ENCODE results near the gene ITGB4. TPM values are rescaled to one million over a fixed set of nuclear protein-coding genes. Genes with fewer than 3 reads are reported as not detected.
A peak's percentile ranks its signal among the peaks of the same experiment; 100 is the strongest.

The ITGB4 gene
- polyA plus RNA-seq, 2 of the 4 experiments (the other 2 are of a cell fraction) = 20.6 to 37.4 TPM

DNA sequence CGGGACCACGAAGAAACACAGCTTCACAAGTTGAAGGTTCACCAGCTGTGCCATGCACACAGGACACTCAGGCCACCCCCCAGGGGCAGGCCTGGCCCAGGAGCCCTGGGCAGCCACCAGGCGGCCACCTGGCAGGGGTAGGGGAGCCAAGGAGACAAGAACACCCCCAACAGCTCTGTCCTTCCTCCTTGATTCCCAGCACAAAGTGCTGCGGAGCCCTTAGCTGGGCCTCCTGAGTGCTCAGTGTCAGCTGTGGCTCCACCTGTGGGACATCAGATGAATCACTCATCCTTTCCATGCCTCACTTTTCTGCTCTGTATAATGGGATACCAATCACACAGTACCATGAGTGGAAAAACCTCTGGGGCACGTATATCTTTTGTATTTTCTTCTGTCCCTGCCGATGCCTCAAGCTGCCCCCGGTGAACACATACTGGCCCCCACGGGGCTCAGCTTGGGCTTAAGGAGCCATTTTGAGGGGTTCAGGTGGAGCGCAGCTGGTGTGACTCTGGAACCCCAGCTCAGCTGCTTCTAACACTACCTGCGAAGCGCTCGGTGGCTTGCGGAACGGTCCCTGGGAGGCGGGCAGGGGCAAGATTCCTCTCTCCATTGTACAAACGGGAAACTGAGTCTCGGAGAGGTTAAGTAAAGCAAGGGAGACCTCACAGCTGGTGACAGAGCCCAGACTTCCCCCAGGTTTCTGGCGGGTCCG, 31.7 kb downstream of the ITGB4 start:
- DNase-seq (ENCODE audit: low read depth in 1 of 2, low spot score in 1 of 2) = no peak
- H3K27ac ChIP-seq = no peak overlapping the region
- no peak for TF ChIP-seq TFCP2L1 (CRISPR knock-in tag; IDR thresholded peaks at IDR 0.05)
- TF ChIP-seq SREBF2 (IDR thresholded peaks at IDR 0.05) = no peak
- TF ChIP-seq RAD21 (conservative IDR thresholded peaks at IDR 0.05 in 1 of 2, IDR thresholded peaks at IDR 0.05 in 1 of 2) = no peak
- TF ChIP-seq, protein P1, sequence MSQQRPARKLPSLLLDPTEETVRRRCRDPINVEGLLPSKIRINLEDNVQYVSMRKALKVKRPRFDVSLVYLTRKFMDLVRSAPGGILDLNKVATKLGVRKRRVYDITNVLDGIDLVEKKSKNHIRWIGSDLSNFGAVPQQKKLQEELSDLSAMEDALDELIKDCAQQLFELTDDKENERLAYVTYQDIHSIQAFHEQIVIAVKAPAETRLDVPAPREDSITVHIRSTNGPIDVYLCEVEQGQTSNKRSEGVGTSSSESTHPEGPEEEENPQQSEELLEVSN (IDR thresholded peaks at IDR 0.05; ENCODE audit: borderline replicate concordance, low read depth) = no peak
- TF ChIP-seq, protein P2, sequence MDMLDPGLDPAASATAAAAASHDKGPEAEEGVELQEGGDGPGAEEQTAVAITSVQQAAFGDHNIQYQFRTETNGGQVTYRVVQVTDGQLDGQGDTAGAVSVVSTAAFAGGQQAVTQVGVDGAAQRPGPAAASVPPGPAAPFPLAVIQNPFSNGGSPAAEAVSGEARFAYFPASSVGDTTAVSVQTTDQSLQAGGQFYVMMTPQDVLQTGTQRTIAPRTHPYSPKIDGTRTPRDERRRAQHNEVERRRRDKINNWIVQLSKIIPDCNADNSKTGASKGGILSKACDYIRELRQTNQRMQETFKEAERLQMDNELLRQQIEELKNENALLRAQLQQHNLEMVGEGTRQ (IDR thresholded peaks at IDR 0.05) = no peak
- TF ChIP-seq RNF2 (IDR thresholded peaks at IDR 0.05; ENCODE audit: borderline replicate concordance, low read depth) = no peak
- no peak for TF ChIP-seq EHMT2 (IDR thresholded peaks at IDR 0.05; ENCODE audit: low read depth)
- TF ChIP-seq JUN (IDR thresholded peaks at IDR 0.05) = no peak
- TF ChIP-seq FOSB (CRISPR knock-in tag; IDR thresholded peaks at IDR 0.05) = no peak
- TF ChIP-seq, protein P3, sequence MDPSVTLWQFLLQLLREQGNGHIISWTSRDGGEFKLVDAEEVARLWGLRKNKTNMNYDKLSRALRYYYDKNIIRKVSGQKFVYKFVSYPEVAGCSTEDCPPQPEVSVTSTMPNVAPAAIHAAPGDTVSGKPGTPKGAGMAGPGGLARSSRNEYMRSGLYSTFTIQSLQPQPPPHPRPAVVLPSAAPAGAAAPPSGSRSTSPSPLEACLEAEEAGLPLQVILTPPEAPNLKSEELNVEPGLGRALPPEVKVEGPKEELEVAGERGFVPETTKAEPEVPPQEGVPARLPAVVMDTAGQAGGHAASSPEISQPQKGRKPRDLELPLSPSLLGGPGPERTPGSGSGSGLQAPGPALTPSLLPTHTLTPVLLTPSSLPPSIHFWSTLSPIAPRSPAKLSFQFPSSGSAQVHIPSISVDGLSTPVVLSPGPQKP (IDR thresholded peaks at IDR 0.05; ENCODE audit: low read depth, low read length) = no peak
- no peak for TF ChIP-seq POLR2AphosphoS2 (conservative IDR thresholded peaks at IDR 0.05; ENCODE audit: low read length)
- no peak for TF ChIP-seq NFE2L2 (conservative IDR thresholded peaks at IDR 0.05; ENCODE audit: low read length)
- no peak for TF ChIP-seq RCOR1 (IDR thresholded peaks at IDR 0.05; ENCODE audit: low read depth, low read length)
- TF ChIP-seq KDM5A (IDR thresholded peaks at IDR 0.05) = no peak
- no peak for TF ChIP-seq NR3C1 (IDR thresholded peaks at IDR 0.05)
- TF ChIP-seq MAFK (IDR thresholded peaks at IDR 0.05; ENCODE audit: partially characterized antibody) = no peak
- TF ChIP-seq HDAC2 (IDR thresholded peaks at IDR 0.05) = peak; percentile 80; the same call in 1 of the 2 replicates
- TF ChIP-seq FOXS1 (CRISPR knock-in tag; IDR thresholded peaks at IDR 0.05) = no peak
- no peak for TF ChIP-seq MYC (IDR thresholded peaks at IDR 0.05; ENCODE audit: borderline replicate concordance, low read length)
- no peak for TF ChIP-seq MAZ (IDR thresholded peaks at IDR 0.05; ENCODE audit: borderline replicate concordance, low read depth, low read length)
- TF ChIP-seq FOSL2 (IDR thresholded peaks at IDR 0.05) = no peak
- TF ChIP-seq FOSL2 (CRISPR knock-in tag; IDR thresholded peaks at IDR 0.05) = 0 out of 2 replicates have a peak, but pooled peaks have one; percentile 9
- no peak for TF ChIP-seq CEBPB (IDR thresholded peaks at IDR 0.05)
- no peak for TF ChIP-seq EP300 (IDR thresholded peaks at IDR 0.05)
- TF ChIP-seq CHD4 (IDR thresholded peaks at IDR 0.05; ENCODE audit: borderline replicate concordance) = peak; percentile 92
- TF ChIP-seq, protein P4, sequence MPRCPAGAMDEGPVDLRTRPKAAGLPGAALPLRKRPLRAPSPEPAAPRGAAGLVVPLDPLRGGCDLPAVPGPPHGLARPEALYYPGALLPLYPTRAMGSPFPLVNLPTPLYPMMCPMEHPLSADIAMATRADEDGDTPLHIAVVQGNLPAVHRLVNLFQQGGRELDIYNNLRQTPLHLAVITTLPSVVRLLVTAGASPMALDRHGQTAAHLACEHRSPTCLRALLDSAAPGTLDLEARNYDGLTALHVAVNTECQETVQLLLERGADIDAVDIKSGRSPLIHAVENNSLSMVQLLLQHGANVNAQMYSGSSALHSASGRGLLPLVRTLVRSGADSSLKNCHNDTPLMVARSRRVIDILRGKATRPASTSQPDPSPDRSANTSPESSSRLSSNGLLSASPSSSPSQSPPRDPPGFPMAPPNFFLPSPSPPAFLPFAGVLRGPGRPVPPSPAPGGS (IDR thresholded peaks at IDR 0.05) = no peak
- TF ChIP-seq KDM1A (IDR thresholded peaks at IDR 0.05; ENCODE audit: low read depth) = peak; percentile 94; the same call in 1 of the 2 replicates
- no peak for ATAC-seq
- 85% methylated on average over 19 of the region's 19 CpGs for WGBS (ENCODE audit: missing lambda C conversion rate)
- CTCF ChIA-PET = interaction anchor here (0.6 to 43.5 kb wide), 12 partner anchors 7 to 570 kb away, joined by 3 to 1931 read pairs (median 3); partner anchors contain the start of genes GALK1, RECQL5, SAP30BP and SMIM5
- H3K9me3 ChIP-seq = no peaks in the 10 kb centered on the region
- POLR2A ChIA-PET = interaction anchor here (1.0 to 1.6 kb wide), 2 partner anchors 23 to 27 kb away, joined by 3 to 6 read pairs; no protein-coding TSS in a partner anchor
- peaks cover 6% of the 10 kb centered on the region; the same call in 1 of the 3 replicates for H3K4me1 ChIP-seq
- H3K4me3 ChIP-seq = no peak overlapping the region
- no peak for FAIRE-seq
- H3K4me2 ChIP-seq = no peak overlapping the region
